HCT116 (cell line): Measurements from ENCODE around the gene ZFPL1. TPM values are rescaled to one million over a fixed set of nuclear protein-coding genes. Genes with fewer than 3 reads are reported as not detected.

Experiments used
- ATAC-seq: fragments of 200-7000 bp; cut with Tn5 transposase; 2 replicates; pipeline ENCODE4 v1.9.1; 2020; ENCODE audit warnings: mild to moderate bottlenecking, moderate library complexity
- BruUV-seq: library from RNA; stranded (reverse); fragments of 400-500 nt; replicated peaks from 2 replicates; lab custom pipeline; 2021; lab: Mats Ljungman, UMichigan
- CTCF ChIA-PET: fragments of 300-600 bp; sonication (Branson Sonifier 250); formaldehyde crosslinking; loops from one replicate; lab custom pipeline; 2021; ENCODE audit warnings: antibody characterized with exemption; lab: Charles Lee
- POLR2A ChIA-PET: fragments of 300-600, 350-600 bp; sonication (Branson Sonifier 250); formaldehyde crosslinking; loops from one replicate; lab custom pipeline; 2021; ENCODE audit warnings: antibody characterized with exemption; lab: Charles Lee
- RAD21 ChIA-PET, 2 experiments: fragments of 300-600 bp; sonication (Branson Sonifier 250); formaldehyde crosslinking; loops; one replicate each; lab custom pipeline; 2023; ENCODE audit warnings: low total read pairs in 2 of 2; ENCODE audit not compliant: uncharacterized antibody in 2 of 2, unreplicated experiment in 2 of 2, low non-redundant PET in 1 of 2; lab: Charles Lee
- DNase-seq: peaks from one replicate; pipeline ENCODE4 v3.0.0-alpha.2; 2010; ENCODE audit warnings: low read depth, low spot score
- H2AFZ ChIP-seq: fragments of 200-600 bp; shearing (Covaris generic), sonication (generic); 2 replicates; pipeline ENCODE4 v1.6.1; 2017; ENCODE audit warnings: low read depth, mixed run types, mixed read lengths, antibody characterized with exemption, low read length; ENCODE audit not compliant: poor library complexity, severe bottlenecking
- H3K27ac ChIP-seq: 2 replicates; pipeline ENCODE4 v1.5.1; 2012; ENCODE audit warnings: low read depth, low read length
- H3K27me3 ChIP-seq: fragments of 200-600 bp; sonication (generic); 2 replicates; pipeline ENCODE4 v1.6.1; 2016; ENCODE audit warnings: mixed run types, low read length, mixed read lengths; ENCODE audit not compliant: insufficient read depth
- H3K36me3 ChIP-seq, 2 experiments: fragments of 200-500 bp in 1 of 2; fragments of 200-600 bp in 1 of 2; sonication (Bioruptor generic) in 1 of 2; sonication (generic) in 1 of 2; 2 replicates each; pipeline versions ENCODE4 v1.5.1 to v1.6.1; 2014 to 2016; ENCODE audit warnings: low read length in 2 of 2, inconsistent platforms in 1 of 2, mixed read lengths in 1 of 2, mixed run types in 1 of 2; ENCODE audit not compliant: insufficient read depth in 2 of 2, control insufficient read depth in 1 of 2
- H3K4me1 ChIP-seq, 2 experiments: fragments of 200-600 bp in 1 of 2; sonication (generic) in 1 of 2; 2 replicates each; pipeline versions ENCODE4 v1.5.1 to v1.6.1; 2012 to 2017; ENCODE audit warnings: low read length in 2 of 2, inconsistent platforms in 1 of 2, mild to moderate bottlenecking in 1 of 2, mixed read lengths in 1 of 2, mixed run types in 1 of 2, moderate library complexity in 1 of 2; ENCODE audit not compliant: insufficient read depth in 2 of 2, control insufficient read depth in 1 of 2
- H3K4me2 ChIP-seq: fragments of 200-600 bp; sonication (generic); 2 replicates; pipeline ENCODE4 v1.6.1; 2017; ENCODE audit warnings: mixed run types, low read length, mixed read lengths
- H3K4me3 ChIP-seq, 2 experiments: fragments of 200-600 bp in 1 of 2; sonication (generic) in 1 of 2; replicated peaks in 1 of 2; 2 replicates each; pipeline ENCODE4 v1.5.1; 2011 to 2016; ENCODE audit warnings: low read length in 2 of 2, control low read depth in 1 of 2, low read depth in 1 of 2, mild to moderate bottlenecking in 1 of 2, mixed read lengths in 1 of 2, mixed run types in 1 of 2
- H3K79me2 ChIP-seq: fragments of 200-600 bp; sonication (generic); 2 replicates; pipeline ENCODE4 v1.6.1; 2017; ENCODE audit warnings: mild to moderate bottlenecking, mixed run types, low read length, moderate library complexity, mixed read lengths; ENCODE audit not compliant: insufficient read depth
- H3K9ac ChIP-seq: fragments of 200-600 bp; sonication (generic); 2 replicates; pipeline ENCODE4 v1.6.1; 2016; ENCODE audit warnings: low read length, mixed read lengths
- H3K9me2 ChIP-seq: fragments of 200-600 bp; sonication (generic), shearing (Covaris generic); 2 replicates; pipeline ENCODE4 v1.6.1; 2017; ENCODE audit warnings: mixed run types, mild to moderate bottlenecking, moderate library complexity; ENCODE audit not compliant: insufficient read depth
- H3K9me3 ChIP-seq, 2 experiments: fragments of 200-500 bp in 1 of 2; fragments of 200-600 bp in 1 of 2; sonication (Bioruptor generic) in 1 of 2; sonication (generic) in 1 of 2; 2 replicates each; pipeline ENCODE4 v1.6.1; 2014 to 2017; ENCODE audit warnings: low read length in 2 of 2, mixed read lengths in 2 of 2, inconsistent platforms in 1 of 2, low read depth in 1 of 2, mild to moderate bottlenecking in 1 of 2, mixed run types in 1 of 2, moderate library complexity in 1 of 2; ENCODE audit not compliant: control insufficient read depth in 1 of 2, insufficient read depth in 1 of 2
- H4K20me1 ChIP-seq: fragments of 200-600 bp; sonication (generic), shearing (Covaris generic); 2 replicates; pipeline ENCODE4 v1.6.1; 2017; ENCODE audit warnings: mixed run types, mild to moderate bottlenecking, moderate library complexity; ENCODE audit not compliant: insufficient read depth
- ATF3 ChIP-seq: IDR thresholded peaks from 2 replicates; pipeline ENCODE4 v1.6.1; 2012
- CEBPB ChIP-seq: IDR thresholded peaks from 2 replicates; pipeline ENCODE4 v1.6.1; 2012; ENCODE audit warnings: low read depth
- CTCF ChIP-seq, 3 experiments: fragments of 200-600 bp in 1 of 3; sonication (generic) in 1 of 3; IDR thresholded peaks in 2 of 3; conservative IDR thresholded peaks in 1 of 3; 2 replicates each; pipeline ENCODE4 v1.5.1; 2012 to 2017; ENCODE audit warnings: low read depth in 2 of 3, low read length in 2 of 3, antibody characterized with exemption in 1 of 3, borderline replicate concordance in 1 of 3, control low read depth in 1 of 3, mild to moderate bottlenecking in 1 of 3, mixed read lengths in 1 of 3, mixed run types in 1 of 3, moderate library complexity in 1 of 3; ENCODE audit not compliant: insufficient read depth in 1 of 3
- EGR1 ChIP-seq: IDR thresholded peaks from 2 replicates; pipeline ENCODE4 v1.6.1; 2012; ENCODE audit warnings: low read depth
- ELF1 ChIP-seq: IDR thresholded peaks from 2 replicates; pipeline ENCODE4 v1.6.1; 2012; ENCODE audit warnings: low read depth, borderline replicate concordance
- EZH2 ChIP-seq: fragments of 200-600 bp; sonication (generic); IDR thresholded peaks from 2 replicates; pipeline ENCODE4 v1.6.1; 2017; ENCODE audit warnings: antibody characterized with exemption, mixed run types
- EZH2phosphoT487 ChIP-seq: fragments of 200-600 bp; IDR thresholded peaks from 2 replicates; pipeline ENCODE4 v1.6.1; 2018; ENCODE audit warnings: antibody characterized with exemption, borderline replicate concordance
- FOSL1 ChIP-seq: IDR thresholded peaks from 2 replicates; pipeline ENCODE4 v1.6.1; 2012; ENCODE audit warnings: low read depth
- JUND ChIP-seq: IDR thresholded peaks from 2 replicates; pipeline ENCODE4 v1.6.1; 2012
- MAX ChIP-seq: IDR thresholded peaks from 2 replicates; pipeline ENCODE4 v1.6.1; 2012
- POLR2AphosphoS5 ChIP-seq: IDR thresholded peaks from 2 replicates; pipeline ENCODE4 v1.6.1; 2011; ENCODE audit warnings: mild to moderate bottlenecking, low read depth, low read length, moderate library complexity
- RAD21 ChIP-seq: IDR thresholded peaks from 2 replicates; pipeline ENCODE4 v1.6.1; 2012; ENCODE audit warnings: low read depth, mild to moderate bottlenecking
- REST ChIP-seq: IDR thresholded peaks from 2 replicates; pipeline ENCODE4 v1.6.1; 2012; ENCODE audit warnings: low read depth
- SIN3A ChIP-seq: IDR thresholded peaks from 2 replicates; pipeline ENCODE4 v1.6.1; 2012; ENCODE audit warnings: low read depth
- SP1 ChIP-seq: IDR thresholded peaks from 2 replicates; pipeline ENCODE4 v1.6.1; 2012; ENCODE audit warnings: low read depth
- SRF ChIP-seq: IDR thresholded peaks from 2 replicates; pipeline ENCODE4 v1.6.1; 2012; ENCODE audit warnings: low read depth
- YY1 ChIP-seq: IDR thresholded peaks from 2 replicates; pipeline ENCODE4 v1.6.1; 2011; ENCODE audit warnings: low read length, low read depth, moderate library complexity, mild to moderate bottlenecking; ENCODE audit not compliant: insufficient replicate concordance; ENCODE audit errors: extremely low read depth
- ZBTB33 ChIP-seq: IDR thresholded peaks from 2 replicates; pipeline ENCODE4 v1.6.1; 2011; ENCODE audit warnings: mild to moderate bottlenecking, low read length, moderate library complexity; ENCODE audit not compliant: insufficient replicate concordance; ENCODE audit errors: extremely low read depth
- ZFX ChIP-seq: fragments of 450-650 bp; IDR thresholded peaks from 2 replicates; pipeline ENCODE4 v1.6.1; 2017
- ZNF274 ChIP-seq: fragments of 200-500 bp; sonication (Bioruptor generic); IDR thresholded peaks from 2 replicates; pipeline ENCODE4 v1.6.1; 2014; ENCODE audit warnings: mild to moderate bottlenecking, low read depth, low read length, inconsistent platforms
- intact Hi-C: fragments of 100-400 bp; cut with micrococcal nuclease; formaldehyde crosslinking; loops from 2 replicates; pipeline ENCODE4 v1.10.0; 2022
- total RNA-seq: library from RNA; stranded (reverse); gene quantifications from one replicate; pipeline ENCODE4 v1.2.1, GENCODE V29; 2021; ENCODE audit not compliant: unreplicated experiment

The ZFPL1 gene
- total RNA-seq, 1 experiment from 2014 or later: 35.3 TPM

- POLR2A ChIA-PET: interaction anchor here (1.8 to 2.1 kb wide), 2 partner anchors 9 to 51 kb away, joined by 4 to 12 read pairs; partner anchors contain the start of genes CAPN1, FAU and MRPL49
- Histone ChIP-seq H3K9me2 (no peaks in the 10 kb centered on the region), H3K9ac (no peak overlapping the region), H3K4me3 (no peak overlapping the region), H3K27ac (no peak overlapping the region), H3K27me3 (no peaks in the 10 kb centered on the region), H3K36me3 (peaks cover 24 to 53% of the 10 kb centered on the region in 2 experiments), H3K4me2 (no peak overlapping the region), H3K9me3 (no peaks in the 10 kb centered on the region), H2AFZ (no peak overlapping the region), H3K4me1 (peaks cover 9 to 19% of the 10 kb centered on the region in 2 experiments; a peak in 3 of 4 replicates), H4K20me1 (no peaks in the 10 kb centered on the region), H3K79me2 (peaks cover 32% of the 10 kb centered on the region)
- CTCF ChIA-PET: no interaction called here
- DNase-seq (no peak), ATAC-seq (no peak)
- intact Hi-C loops: no loop called here
- RAD21 ChIA-PET: no interaction called here
- no TSS peak for BruUV-seq
- TF ChIP-seq EZH2phosphoT487: no peak
- TF ChIP-seq POLR2AphosphoS5: no peak
- no peak for TF ChIP-seq RAD21
- no peak for TF ChIP-seq FOSL1
- TF ChIP-seq EZH2: no peak
- TF ChIP-seq MAX: no peak
- TF ChIP-seq YY1: no peak
- TF ChIP-seq ATF3: no peak
- no peak for TF ChIP-seq ZBTB33
- no peak for TF ChIP-seq SP1
- TF ChIP-seq SIN3A: no peak
- no peak for TF ChIP-seq SRF
- TF ChIP-seq ZNF274: no peak
- no peak for TF ChIP-seq ELF1
- no peak for TF ChIP-seq EGR1
- no peak for TF ChIP-seq REST
- no peak for TF ChIP-seq CTCF (IDR thresholded peaks at IDR 0.05 in 2 of 3, conservative IDR thresholded peaks at IDR 0.05 in 1 of 3; ENCODE audit: borderline replicate concordance in 1 of 3, insufficient read depth in 1 of 3, low read depth in 2 of 3, low read length in 2 of 3)
- no peak for TF ChIP-seq ZFX
- TF ChIP-seq CEBPB: no peak
- TF ChIP-seq JUND: no peak
Measured at GRCh38 chr11:65130631-65131416, 46.8 kb downstream of the ZFPL1 start.
